SK-N-SH (cell line): ENCODE data around the gene COQ5. TPM values are rescaled to one million over a fixed set of nuclear protein-coding genes. Genes with fewer than 3 reads are reported as not detected.

Experiments
- CTCF ChIA-PET: fragments of 300-600, 350-600 bp; formaldehyde crosslinking; extraction: SDS; loops from one replicate; lab custom pipeline; 2021; lab: Yijun Ruan, JAX
- POLR2A ChIA-PET: fragments of 350-600 bp; sonication (Branson Sonifier 250); formaldehyde crosslinking; extraction: SDS; loops from one replicate; lab custom pipeline; 2020; ENCODE audit warnings: antibody characterized with exemption, inconsistent platforms; lab: Yijun Ruan, JAX
- DNase-seq: peaks from one replicate; pipeline ENCODE4 v3.0.0; 2012
- H2AFZ ChIP-seq: fragments of 200-600 bp; sonication (generic); 2 replicates; pipeline ENCODE4 v1.8.1; 2016; ENCODE audit warnings: antibody characterized with exemption, mild to moderate bottlenecking, low read depth
- H3F3A ChIP-seq: fragments of 200-600 bp; sonication (generic); replicated peaks from 2 replicates; pipeline ENCODE3; 2016; ENCODE audit warnings: antibody characterized with exemption, mild to moderate bottlenecking; ENCODE audit not compliant: insufficient read depth
- H3K27ac ChIP-seq, 2 experiments: fragments of 200-500 bp in 1 of 2; fragments of 200-600 bp in 1 of 2; sonication (Bioruptor generic) in 1 of 2; sonication (generic), shearing (Covaris generic) in 1 of 2; 2 replicates each; pipeline versions ENCODE4 v1.5.1 to v1.6.1; 2014 to 2016; ENCODE audit warnings: low read depth in 2 of 2, inconsistent platforms in 1 of 2, low read length in 1 of 2, mild to moderate bottlenecking in 1 of 2, mixed read lengths in 1 of 2
- H3K27me3 ChIP-seq: fragments of 200-600 bp; sonication (generic), shearing (Covaris generic); 2 replicates; pipeline ENCODE4 v1.6.1; 2016; ENCODE audit warnings: mixed run types; ENCODE audit not compliant: insufficient read depth
- H3K36me3 ChIP-seq, 2 experiments: fragments of 200-500 bp in 1 of 2; fragments of 200-600 bp in 1 of 2; sonication (Bioruptor generic) in 1 of 2; sonication (generic) in 1 of 2; replicated peaks in 1 of 2; 2 replicates each; pipeline versions ENCODE3 to v1.5.1; 2014 to 2016; ENCODE audit warnings: low read length in 1 of 2, mild to moderate bottlenecking in 1 of 2; ENCODE audit not compliant: insufficient read depth in 2 of 2, control insufficient read depth in 1 of 2
- H3K4me1 ChIP-seq, 2 experiments: fragments of 200-500 bp in 1 of 2; fragments of 200-600 bp in 1 of 2; sonication (Bioruptor generic) in 1 of 2; sonication (generic), shearing (Covaris generic) in 1 of 2; 2 replicates each; pipeline versions ENCODE4 v1.5.1 to v1.6.1; 2014 to 2016; ENCODE audit warnings: low read depth in 1 of 2, low read length in 1 of 2, mixed run types in 1 of 2; ENCODE audit not compliant: insufficient read depth in 2 of 2, control insufficient read depth in 1 of 2
- H3K4me2 ChIP-seq: fragments of 200-600 bp; sonication (generic), shearing (Covaris generic); 2 replicates; pipeline ENCODE4 v1.6.1; 2017; ENCODE audit warnings: mixed run types
- H3K4me3 ChIP-seq, 2 experiments: fragments of 200-500 bp in 1 of 2; fragments of 200-600 bp in 1 of 2; sonication (Bioruptor generic) in 1 of 2; sonication (generic), shearing (Covaris generic) in 1 of 2; 2 replicates each; pipeline versions ENCODE4 v1.5.1 to v1.8.1; 2014 to 2016; ENCODE audit warnings: low read depth in 2 of 2, inconsistent platforms in 1 of 2, low read length in 1 of 2, mild to moderate bottlenecking in 1 of 2, mixed read lengths in 1 of 2, moderate library complexity in 1 of 2
- H3K79me2 ChIP-seq: fragments of 200-600 bp; sonication (generic); 2 replicates; pipeline ENCODE4 v1.8.1; 2017; ENCODE audit warnings: mild to moderate bottlenecking; ENCODE audit not compliant: insufficient read depth
- H3K9ac ChIP-seq: fragments of 200-600 bp; sonication (generic); 2 replicates; pipeline ENCODE4 v1.6.1; 2017; ENCODE audit warnings: mixed run types
- H3K9me2 ChIP-seq: fragments of 200-600 bp; sonication (generic); 2 replicates; pipeline ENCODE4 v1.6.1; 2017; ENCODE audit warnings: mixed run types
- H3K9me3 ChIP-seq: fragments of 200-600 bp; sonication (generic); 2 replicates; pipeline ENCODE4 v1.6.1; 2017; ENCODE audit warnings: mixed run types, mild to moderate bottlenecking, moderate library complexity
- H4K20me1 ChIP-seq: fragments of 200-600 bp; sonication (generic); 2 replicates; pipeline ENCODE4 v1.6.1; 2017; ENCODE audit warnings: mild to moderate bottlenecking, mixed run types; ENCODE audit not compliant: insufficient read depth
- EZH2phosphoT487 ChIP-seq: fragments of 200-600 bp; sonication (generic); IDR thresholded peaks from 2 replicates; pipeline ENCODE4 v1.6.1; 2017; ENCODE audit warnings: low read depth, mixed run types, mild to moderate bottlenecking, antibody characterized with exemption, moderate library complexity, borderline replicate concordance
- FOXM1 ChIP-seq: IDR thresholded peaks from 2 replicates; pipeline ENCODE4 v1.4.0; 2012; ENCODE audit warnings: low read depth, mild to moderate bottlenecking
- GABPA ChIP-seq: IDR thresholded peaks from 2 replicates; pipeline ENCODE4 v1.4.0; 2012; ENCODE audit warnings: low read depth, mild to moderate bottlenecking
- GATA2 ChIP-seq: sonication (generic); formaldehyde crosslinking; IDR thresholded peaks from 2 replicates; pipeline ENCODE4 v1.5.0; 2020; ENCODE audit warnings: mild to moderate bottlenecking, missing genetic modification reagents
- JUND ChIP-seq: IDR thresholded peaks from 2 replicates; pipeline ENCODE4 v1.4.0; 2012
- RAD21 ChIP-seq: IDR thresholded peaks from 2 replicates; pipeline ENCODE4 v1.6.1; 2012; ENCODE audit warnings: mild to moderate bottlenecking, low read length
- RCOR1 ChIP-seq: fragments of 150-350 bp; IDR thresholded peaks from 2 replicates; pipeline ENCODE4 v1.6.1; 2017; ENCODE audit warnings: antibody characterized with exemption, low read length
- RXRA ChIP-seq: IDR thresholded peaks from 2 replicates; pipeline ENCODE4 v1.4.0; 2012; ENCODE audit warnings: low read depth, mild to moderate bottlenecking, borderline replicate concordance
- TAF1 ChIP-seq: IDR thresholded peaks from 2 replicates; pipeline ENCODE4 v1.6.1; 2012; ENCODE audit warnings: low read depth, mild to moderate bottlenecking, low read length, moderate library complexity, borderline replicate concordance
- TEAD4 ChIP-seq: IDR thresholded peaks from 2 replicates; pipeline ENCODE4 v1.4.0; 2012; ENCODE audit warnings: mild to moderate bottlenecking, borderline replicate concordance; ENCODE audit not compliant: insufficient read depth
- WGBS: methylation state at CpG from one replicate; pipeline ENCODE4 v1.1.6; 2017; ENCODE audit warnings: low lambda C conversion rate; 5-methylcytosine and 5-hydroxymethylcytosine counted together
- polyA plus RNA-seq, 3 experiments: library from polyadenylated mRNA; depleted of rRNA; stranded (reverse); fragments of >200 nt; gene quantifications; 2 replicates each; pipeline ENCODE4 v1.2.3, GENCODE V29; 2012
- TF ChIP-seq, protein P1 (sequence below): IDR thresholded peaks from 2 replicates; pipeline ENCODE4 v1.6.1; 2012; ENCODE audit warnings: mild to moderate bottlenecking, low read depth, low read length, moderate library complexity
- TF ChIP-seq, protein P2 (sequence below): fragments of 150-350 bp; IDR thresholded peaks from 2 replicates; pipeline ENCODE4 v1.6.1; 2016; ENCODE audit warnings: mild to moderate bottlenecking, low read depth, low read length
- TF ChIP-seq, protein P3 (sequence below): IDR thresholded peaks from 2 replicates; pipeline ENCODE4 v1.4.0; 2012; ENCODE audit warnings: low read depth, borderline replicate concordance

Gene COQ5
- polyA plus RNA-seq, 1 of the 3 experiments (the other 2 are of a cell fraction): 28.0 TPM

DNA sequence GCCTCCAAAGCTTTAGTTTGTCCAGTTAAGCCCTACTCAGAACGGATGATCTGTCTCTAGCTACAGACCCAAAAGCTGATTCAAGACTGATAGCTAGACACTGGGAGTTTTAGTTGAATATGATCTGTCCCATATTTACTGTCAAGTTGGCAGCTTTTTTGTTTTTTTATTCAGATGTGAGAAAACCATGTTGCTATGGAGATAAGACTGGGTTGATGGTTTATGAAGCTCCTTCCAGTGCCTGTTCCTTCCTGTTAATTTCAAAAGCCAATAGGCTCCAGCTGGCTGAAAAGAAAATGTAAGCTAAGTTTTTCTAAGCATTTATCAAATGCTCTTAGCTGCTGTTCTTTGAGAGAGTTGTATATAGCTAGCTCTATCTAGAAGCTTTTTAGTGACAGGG is 28.4 kb downstream of the COQ5 start:
- H3K9me2 ChIP-seq: no peaks in the 10 kb centered on the region
- no peak overlapping the region for H3K4me3 ChIP-seq
- H3K27ac ChIP-seq: no peak overlapping the region; a peak in 1 of 4 replicates
- no peak for TF ChIP-seq TEAD4
- TF ChIP-seq, protein P1, sequence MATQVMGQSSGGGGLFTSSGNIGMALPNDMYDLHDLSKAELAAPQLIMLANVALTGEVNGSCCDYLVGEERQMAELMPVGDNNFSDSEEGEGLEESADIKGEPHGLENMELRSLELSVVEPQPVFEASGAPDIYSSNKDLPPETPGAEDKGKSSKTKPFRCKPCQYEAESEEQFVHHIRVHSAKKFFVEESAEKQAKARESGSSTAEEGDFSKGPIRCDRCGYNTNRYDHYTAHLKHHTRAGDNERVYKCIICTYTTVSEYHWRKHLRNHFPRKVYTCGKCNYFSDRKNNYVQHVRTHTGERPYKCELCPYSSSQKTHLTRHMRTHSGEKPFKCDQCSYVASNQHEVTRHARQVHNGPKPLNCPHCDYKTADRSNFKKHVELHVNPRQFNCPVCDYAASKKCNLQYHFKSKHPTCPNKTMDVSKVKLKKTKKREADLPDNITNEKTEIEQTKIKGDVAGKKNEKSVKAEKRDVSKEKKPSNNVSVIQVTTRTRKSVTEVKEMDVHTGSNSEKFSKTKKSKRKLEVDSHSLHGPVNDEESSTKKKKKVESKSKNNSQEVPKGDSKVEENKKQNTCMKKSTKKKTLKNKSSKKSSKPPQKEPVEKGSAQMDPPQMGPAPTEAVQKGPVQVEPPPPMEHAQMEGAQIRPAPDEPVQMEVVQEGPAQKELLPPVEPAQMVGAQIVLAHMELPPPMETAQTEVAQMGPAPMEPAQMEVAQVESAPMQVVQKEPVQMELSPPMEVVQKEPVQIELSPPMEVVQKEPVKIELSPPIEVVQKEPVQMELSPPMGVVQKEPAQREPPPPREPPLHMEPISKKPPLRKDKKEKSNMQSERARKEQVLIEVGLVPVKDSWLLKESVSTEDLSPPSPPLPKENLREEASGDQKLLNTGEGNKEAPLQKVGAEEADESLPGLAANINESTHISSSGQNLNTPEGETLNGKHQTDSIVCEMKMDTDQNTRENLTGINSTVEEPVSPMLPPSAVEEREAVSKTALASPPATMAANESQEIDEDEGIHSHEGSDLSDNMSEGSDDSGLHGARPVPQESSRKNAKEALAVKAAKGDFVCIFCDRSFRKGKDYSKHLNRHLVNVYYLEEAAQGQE: no peak
- no peak for TF ChIP-seq JUND
- no peak for TF ChIP-seq GATA2 (CRISPR knock-in tag)
- TF ChIP-seq EZH2phosphoT487: no peak
- TF ChIP-seq GABPA: no peak
- no peak for TF ChIP-seq RXRA
- no peak for TF ChIP-seq TAF1
- TF ChIP-seq RCOR1: no peak
- TF ChIP-seq RAD21: no peak
- TF ChIP-seq FOXM1: no peak
- TF ChIP-seq, protein P2, sequence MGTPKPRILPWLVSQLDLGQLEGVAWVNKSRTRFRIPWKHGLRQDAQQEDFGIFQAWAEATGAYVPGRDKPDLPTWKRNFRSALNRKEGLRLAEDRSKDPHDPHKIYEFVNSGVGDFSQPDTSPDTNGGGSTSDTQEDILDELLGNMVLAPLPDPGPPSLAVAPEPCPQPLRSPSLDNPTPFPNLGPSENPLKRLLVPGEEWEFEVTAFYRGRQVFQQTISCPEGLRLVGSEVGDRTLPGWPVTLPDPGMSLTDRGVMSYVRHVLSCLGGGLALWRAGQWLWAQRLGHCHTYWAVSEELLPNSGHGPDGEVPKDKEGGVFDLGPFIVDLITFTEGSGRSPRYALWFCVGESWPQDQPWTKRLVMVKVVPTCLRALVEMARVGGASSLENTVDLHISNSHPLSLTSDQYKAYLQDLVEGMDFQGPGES: no peak
- TF ChIP-seq, protein P3, sequence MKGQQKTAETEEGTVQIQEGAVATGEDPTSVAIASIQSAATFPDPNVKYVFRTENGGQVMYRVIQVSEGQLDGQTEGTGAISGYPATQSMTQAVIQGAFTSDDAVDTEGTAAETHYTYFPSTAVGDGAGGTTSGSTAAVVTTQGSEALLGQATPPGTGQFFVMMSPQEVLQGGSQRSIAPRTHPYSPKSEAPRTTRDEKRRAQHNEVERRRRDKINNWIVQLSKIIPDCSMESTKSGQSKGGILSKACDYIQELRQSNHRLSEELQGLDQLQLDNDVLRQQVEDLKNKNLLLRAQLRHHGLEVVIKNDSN: no peak
- ChIA-PET CTCF (interaction anchor here (0.5 to 1.6 kb wide), 2 partner anchors 37 to 186 kb away, joined by 3 read pairs; no protein-coding TSS in a partner anchor), POLR2A (interaction anchor here (1.1 kb wide), 1 partner anchor 31 kb away, joined by 3 read pairs; the partner anchor contains the start of gene SRSF9)
- H3K9me3 ChIP-seq: no peaks in the 10 kb centered on the region
- no peak overlapping the region for H2AFZ ChIP-seq
- H3K4me1 ChIP-seq: peaks cover 0 to 5% of the 10 kb centered on the region in 2 experiments; a peak in 2 of 4 replicates
- H3K27me3 ChIP-seq: no peaks in the 10 kb centered on the region
- WGBS: 100% methylated on average over 1 of the region's 1 CpG
- H3F3A ChIP-seq: peaks cover 29% of the 10 kb centered on the region
- peaks cover 35% of the 10 kb centered on the region for H3K79me2 ChIP-seq
- H4K20me1 ChIP-seq: peaks cover 25% of the 10 kb centered on the region
- peaks cover 33 to 45% of the 10 kb centered on the region in 2 experiments for H3K36me3 ChIP-seq
- no peak for DNase-seq
- no peak overlapping the region for H3K9ac ChIP-seq
- no peak overlapping the region for H3K4me2 ChIP-seq
